H54 (cell line): Measurements from ENCODE around the gene DNAJC6.

Experiments
- DNase-seq: peaks from one replicate; pipeline ENCODE4 v3.0.0; 2011; ENCODE audit warnings: low spot score, mixed read lengths; ENCODE audit not compliant: insufficient read length
- FAIRE-seq: peaks from 3 replicates; lab custom pipeline; 2011; peaks lifted over from hg19 to GRCh38; lab: Jason Lieb, UNC
- POLR2A ChIP-seq: IDR thresholded peaks from 2 replicates; pipeline ENCODE4 v1.6.1; 2011; ENCODE audit warnings: low read depth, mild to moderate bottlenecking, low read length

The DNAJC6 gene

DNA sequence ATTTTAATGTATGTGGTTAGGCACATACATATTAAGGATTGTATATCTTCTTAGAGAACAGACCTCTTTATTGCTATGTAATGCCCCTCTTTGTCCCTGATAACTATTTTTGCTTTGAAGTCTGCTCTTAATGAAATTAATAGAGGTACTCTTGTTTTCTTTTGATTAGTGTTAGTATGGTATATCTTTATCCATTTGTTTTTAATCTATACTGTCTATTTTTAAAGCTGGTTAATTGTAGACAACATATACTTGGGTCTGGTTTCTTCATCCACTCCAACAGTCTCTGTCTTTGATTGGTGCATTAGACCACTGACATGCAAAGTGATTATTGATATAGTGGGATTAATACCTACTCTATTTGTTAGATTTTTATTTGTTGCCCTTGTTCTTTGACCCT, 147.1 kb downstream of the DNAJC6 start:
- TF ChIP-seq POLR2A = no peak
- no peak for FAIRE-seq
- DNase-seq = no peak

DNA sequence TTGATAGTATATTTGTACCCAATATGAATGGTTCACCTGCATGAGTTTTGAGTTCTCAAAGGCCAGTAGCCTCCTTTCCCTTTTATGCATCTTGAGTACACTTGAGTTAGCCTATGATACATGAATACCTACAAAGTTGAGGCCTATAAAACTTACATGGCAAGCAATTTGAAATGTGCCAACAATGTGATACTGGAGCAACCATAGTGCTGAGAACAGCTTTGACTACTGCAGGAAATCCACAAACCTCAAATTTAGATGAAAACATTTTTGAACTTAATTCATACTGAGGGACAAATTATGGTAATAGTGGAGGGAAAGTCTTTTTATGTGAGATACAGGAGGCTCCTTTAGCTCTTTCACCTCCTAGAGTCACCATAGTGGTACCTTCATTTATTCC, 148.5 kb downstream of the DNAJC6 start:
- no peak for TF ChIP-seq POLR2A
- DNase-seq = no peak
- FAIRE-seq = no peak

DNA sequence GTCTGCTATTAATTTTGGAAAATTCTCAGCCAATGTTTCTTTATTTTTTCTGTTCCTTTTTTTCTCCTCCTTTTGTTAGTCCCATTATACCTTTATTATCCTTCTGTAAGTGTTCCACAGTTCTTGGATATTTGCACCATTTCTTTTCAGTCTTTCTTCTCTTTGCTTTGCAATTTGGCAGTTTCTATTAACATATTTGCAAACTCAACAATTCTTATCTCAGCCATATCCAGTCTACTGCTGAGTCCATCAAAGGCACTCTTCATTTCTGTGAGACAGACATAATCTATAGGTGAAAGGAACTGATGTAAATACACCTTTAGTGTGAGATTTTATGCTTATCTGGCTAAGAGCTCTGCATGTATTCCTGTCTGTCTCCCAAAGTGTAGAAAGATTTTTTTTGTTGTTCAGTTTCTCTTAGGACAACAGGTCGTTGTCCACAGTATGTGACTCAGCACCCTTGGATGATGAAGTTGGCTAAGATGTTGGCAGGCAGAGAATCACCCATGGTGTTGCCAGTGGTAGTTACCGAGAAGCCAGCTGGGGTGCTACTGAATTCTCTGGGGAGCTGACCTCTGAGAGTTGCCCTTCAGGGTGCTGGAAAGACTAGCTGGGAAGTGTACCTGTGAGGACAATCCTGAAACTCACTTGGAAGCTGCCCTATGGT, 149.5 kb downstream of the DNAJC6 start:
- DNase-seq (peak; percentile 10), FAIRE-seq (no peak)
- no peak for TF ChIP-seq POLR2A

DNA sequence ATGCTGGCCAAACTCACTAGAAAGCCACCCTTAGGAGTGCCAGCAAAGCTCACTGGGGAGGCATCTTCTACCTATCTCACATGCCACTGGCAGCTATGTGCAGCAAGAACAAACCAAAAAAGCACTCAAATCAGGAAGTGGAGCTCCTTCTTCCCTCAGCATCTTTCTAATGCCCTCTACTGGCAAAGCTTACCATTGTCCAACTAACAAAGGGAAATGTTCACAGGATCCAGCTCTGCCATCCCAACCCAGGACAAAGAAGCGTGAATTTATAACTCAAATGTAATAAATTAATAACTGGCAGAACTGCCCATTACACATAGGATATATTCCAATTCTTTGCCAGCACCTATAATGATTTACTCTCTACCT, 150.0 kb downstream of the DNAJC6 start:
- FAIRE-seq = peak; percentile 95
- TF ChIP-seq POLR2A = no peak
- peak; percentile 23 for DNase-seq
